Measurements from ENCODE around the gene MAP2K7.
A peak's percentile ranks its signal among the peaks of the same experiment; 100 is the strongest.

MAP2K7 gene

GRCh38 chr19:7864690-7865074 is 39.0 kb upstream of the MAP2K7 start:
- TF ChIP-seq, protein P1, sequence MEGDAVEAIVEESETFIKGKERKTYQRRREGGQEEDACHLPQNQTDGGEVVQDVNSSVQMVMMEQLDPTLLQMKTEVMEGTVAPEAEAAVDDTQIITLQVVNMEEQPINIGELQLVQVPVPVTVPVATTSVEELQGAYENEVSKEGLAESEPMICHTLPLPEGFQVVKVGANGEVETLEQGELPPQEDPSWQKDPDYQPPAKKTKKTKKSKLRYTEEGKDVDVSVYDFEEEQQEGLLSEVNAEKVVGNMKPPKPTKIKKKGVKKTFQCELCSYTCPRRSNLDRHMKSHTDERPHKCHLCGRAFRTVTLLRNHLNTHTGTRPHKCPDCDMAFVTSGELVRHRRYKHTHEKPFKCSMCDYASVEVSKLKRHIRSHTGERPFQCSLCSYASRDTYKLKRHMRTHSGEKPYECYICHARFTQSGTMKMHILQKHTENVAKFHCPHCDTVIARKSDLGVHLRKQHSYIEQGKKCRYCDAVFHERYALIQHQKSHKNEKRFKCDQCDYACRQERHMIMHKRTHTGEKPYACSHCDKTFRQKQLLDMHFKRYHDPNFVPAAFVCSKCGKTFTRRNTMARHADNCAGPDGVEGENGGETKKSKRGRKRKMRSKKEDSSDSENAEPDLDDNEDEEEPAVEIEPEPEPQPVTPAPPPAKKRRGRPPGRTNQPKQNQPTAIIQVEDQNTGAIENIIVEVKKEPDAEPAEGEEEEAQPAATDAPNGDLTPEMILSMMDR (IDR thresholded peaks at IDR 0.05) = no peak

DNA sequence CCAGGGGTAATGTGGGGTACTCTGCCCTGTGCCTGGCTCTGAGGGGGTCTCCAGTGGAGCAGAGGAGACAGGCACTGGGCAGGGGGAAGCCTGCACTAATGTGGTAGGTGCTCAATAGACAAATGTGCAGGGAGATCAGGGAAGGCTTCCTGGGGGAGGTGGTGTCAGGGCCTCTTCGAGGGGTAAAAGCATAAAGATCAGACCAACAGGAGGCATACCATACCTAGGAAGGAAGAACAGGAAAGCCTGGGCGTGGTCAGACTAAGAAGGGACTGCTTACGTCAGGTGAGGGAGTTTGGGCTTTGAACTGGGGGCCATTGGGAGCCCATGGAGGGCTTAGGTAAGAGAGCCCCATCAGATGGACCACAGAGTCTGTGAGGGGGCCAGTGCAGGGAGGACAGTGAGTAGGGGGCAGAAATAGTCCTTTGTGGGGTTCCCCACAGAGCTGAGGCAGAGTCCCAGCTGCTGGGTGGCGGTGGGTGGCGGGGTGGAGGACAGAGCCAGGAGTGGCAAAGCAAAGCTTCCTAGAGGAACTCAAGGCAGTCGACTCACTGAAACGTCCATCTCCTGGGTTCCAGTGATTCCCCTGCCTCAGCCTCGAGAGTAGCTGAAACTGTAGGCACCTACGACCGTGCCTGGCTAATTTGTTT is 38.3 kb upstream of the MAP2K7 start:
- TF ChIP-seq, protein P1 (IDR thresholded peaks at IDR 0.05) = no peak

DNA sequence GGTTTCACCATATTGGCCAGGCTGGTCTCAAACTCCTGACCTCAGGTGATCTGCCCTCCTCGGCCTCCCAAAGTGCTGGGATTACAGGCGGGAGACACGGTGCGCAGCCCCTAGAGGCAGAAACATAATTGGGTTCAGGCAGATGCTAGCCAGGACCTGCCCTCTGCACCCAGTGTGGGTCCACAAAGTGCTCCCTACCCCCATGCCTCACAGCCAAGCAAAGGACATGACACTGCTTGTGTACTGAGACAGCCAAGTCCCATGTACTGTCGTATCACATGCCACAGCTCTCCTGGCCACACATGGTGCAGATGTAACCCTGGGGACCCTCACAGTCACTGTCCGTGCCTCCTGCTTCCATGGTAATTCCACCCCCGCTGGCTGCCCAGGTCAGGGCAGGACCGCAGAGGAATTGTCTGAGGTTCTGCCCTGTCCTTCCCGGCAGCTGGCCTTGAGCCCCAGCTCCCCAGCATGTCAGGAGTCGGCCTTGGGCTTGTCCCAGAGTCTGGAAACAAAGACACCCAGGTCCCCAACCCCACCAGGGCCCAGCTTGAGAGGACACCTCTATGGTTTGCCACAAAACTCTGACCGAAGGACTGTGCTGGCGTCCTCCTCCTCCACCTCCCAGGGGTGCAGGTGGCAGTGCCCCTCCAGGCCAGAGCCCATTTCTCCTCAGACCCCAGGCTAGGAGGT is 37.1 kb upstream of the MAP2K7 start:
- TF ChIP-seq, protein P1 (IDR thresholded peaks at IDR 0.05) = no peak

DNA sequence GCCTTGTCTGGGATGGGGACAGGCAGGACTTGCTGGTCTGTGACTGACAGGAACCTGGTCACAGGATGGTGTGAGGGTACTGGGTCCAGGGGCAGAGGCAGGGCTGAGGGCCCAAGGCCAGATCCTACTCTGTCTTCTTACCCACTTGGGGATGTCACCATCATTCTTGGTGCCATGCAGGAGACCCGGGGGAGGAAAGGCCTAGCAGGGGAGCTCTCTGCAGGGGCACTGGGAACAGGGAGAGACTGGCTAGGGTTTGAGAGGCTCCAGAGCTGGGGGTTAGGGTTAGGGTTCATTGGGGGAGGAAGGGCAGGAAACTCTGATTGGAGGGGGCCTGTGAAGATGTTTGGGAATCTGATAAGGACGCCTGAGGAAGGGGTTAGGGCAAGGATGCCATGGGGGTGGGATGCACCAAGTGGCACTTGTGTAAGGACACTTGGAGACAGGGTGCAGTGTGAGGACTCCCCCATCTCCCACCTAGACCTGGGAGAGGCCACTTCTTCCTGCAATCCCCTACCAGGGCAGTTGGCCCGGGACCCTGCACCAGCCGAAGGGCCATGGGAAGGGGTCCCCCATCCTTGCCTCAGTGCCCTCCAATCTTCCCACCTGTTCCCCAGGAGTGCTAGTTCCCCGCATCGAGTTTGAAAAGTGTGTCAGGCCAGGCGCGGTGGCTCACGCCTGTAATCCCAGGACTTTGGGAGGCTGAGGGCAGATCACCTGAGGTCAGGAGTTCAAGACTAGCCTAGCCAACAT is 36.4 kb upstream of the MAP2K7 start:
- TF ChIP-seq, protein P1 (IDR thresholded peaks at IDR 0.05) = no peak

GRCh38 chr19:7868326-7868670 is 35.4 kb upstream of the MAP2K7 start:
- TF ChIP-seq, protein P1 (IDR thresholded peaks at IDR 0.05) = no peak

DNA sequence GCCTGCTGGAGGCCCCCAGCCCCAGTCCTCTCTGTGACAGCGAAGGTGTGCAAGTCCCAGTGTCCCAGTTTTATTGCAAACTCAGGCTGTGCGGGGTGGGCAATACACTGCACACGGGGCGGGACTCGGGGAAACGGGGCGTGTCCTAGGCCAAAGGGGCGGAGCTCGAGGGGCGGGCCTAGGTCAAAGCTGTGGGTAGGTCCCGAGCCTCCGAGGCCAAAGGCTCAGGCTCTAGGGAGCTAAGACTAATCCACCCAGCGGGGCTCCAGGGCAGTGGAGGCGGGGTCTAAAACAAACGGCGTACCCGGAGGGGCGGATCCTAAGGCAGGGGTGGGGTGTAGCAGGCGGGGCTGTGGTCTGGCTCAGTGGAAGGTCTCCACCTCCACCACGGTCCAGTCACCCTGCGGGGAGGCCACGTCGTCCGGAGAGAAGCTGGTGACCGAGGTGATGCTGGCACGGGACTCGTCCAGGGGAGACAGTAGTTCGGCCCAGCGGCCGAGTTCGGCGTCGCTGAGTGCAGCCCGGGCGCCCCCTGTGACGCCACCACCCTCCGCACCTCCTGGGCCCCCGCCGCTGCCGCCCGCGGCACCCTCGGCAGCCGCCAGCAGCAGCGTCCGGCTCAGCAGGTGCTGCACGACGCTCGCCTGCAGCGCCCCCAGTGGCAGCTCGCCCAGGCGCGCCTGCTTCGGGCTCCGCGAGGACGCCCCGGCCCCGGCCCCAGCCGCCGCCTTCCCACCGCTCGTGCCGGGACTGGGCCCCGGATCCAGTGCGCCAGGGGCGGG is 34.8 kb upstream of the MAP2K7 start:
- TF ChIP-seq, protein P1 (IDR thresholded peaks at IDR 0.05) = peak; percentile 67

GRCh38 chr19:7869453-7869909 is 34.2 kb upstream of the MAP2K7 start:
- TF ChIP-seq, protein P1 (IDR thresholded peaks at IDR 0.05) = no peak

Data from LNCAP (cell line).